Uterus (tissue), 4 donors: Measurements from ENCODE around the gene AMBRA1. TPM values are rescaled to one million over a fixed set of nuclear protein-coding genes. Genes with fewer than 3 reads are reported as not detected.
A peak's percentile ranks its signal among the peaks of the same experiment; 100 is the strongest.

Source experiments
- DNase-seq, 2 donors: peaks; one replicate each; pipeline ENCODE4 v3.0.0-alpha.2; 2019 to 2020
- H3K27ac ChIP-seq, 2 donors: fragments of 200-600 bp; sonication (generic); 1 replicate in 1 of 2; 2 replicates in 1 of 2; pipeline ENCODE4 v1.5.1; 2016 to 2018
- H3K27me3 ChIP-seq, 2 donors: fragments of 200-600 bp; sonication (generic); one replicate each; pipeline ENCODE4 v1.5.1; 2018 to 2019; ENCODE audit warnings: control low read depth in 1 of 2
- H3K36me3 ChIP-seq, 2 donors: fragments of 200-600 bp; sonication (generic); one replicate each; pipeline ENCODE4 v1.5.1; 2019; ENCODE audit warnings: control low read depth in 1 of 2
- H3K4me1 ChIP-seq, 2 donors: fragments of 200-600 bp; sonication (generic); one replicate each; pipeline ENCODE4 v1.5.1; 2018 to 2019; ENCODE audit warnings: control low read depth in 1 of 2
- H3K4me3 ChIP-seq, 2 donors: fragments of 200-600 bp; sonication (generic); 1 replicate in 1 of 2; 2 replicates in 1 of 2; pipeline ENCODE4 v1.5.1; 2018 to 2019; ENCODE audit warnings: mild to moderate bottlenecking in 1 of 2
- H3K9me3 ChIP-seq, 2 donors: fragments of 200-600 bp; sonication (generic); one replicate each; pipeline ENCODE4 v1.5.1; 2019; ENCODE audit warnings: control low read depth in 1 of 2
- POLR2A ChIP-seq, 2 donors: fragments of 450-650 bp; IDR thresholded peaks; one replicate each; pipeline ENCODE4 v1.6.1; 2016; ENCODE audit warnings: antibody characterized with exemption in 2 of 2, mild to moderate bottlenecking in 1 of 2, moderate library complexity in 1 of 2
- intact Hi-C: fragments of 100-400 bp; cut with DNase I; formaldehyde crosslinking; loops from one replicate; pipeline ENCODE4 v1.15.1; 2023; ENCODE audit warnings: low total_unique reads
- total RNA-seq, 4 donors: library from RNA; depleted of rRNA in 3 of 4; stranded (reverse); fragments of >200 nt in 3 of 4; gene quantifications; one replicate each; pipeline versions ENCODE4 v1.1.0 to v1.2.4, GENCODE V29; 2014 to 2023
- TF ChIP-seq, protein P1 (sequence below), 4 experiments: fragments of 200-600 bp in 2 of 4; fragments of 450-650 bp in 2 of 4; sonication (generic) in 2 of 4; IDR thresholded peaks; one replicate each; pipeline ENCODE4 v1.5.1; 2016 to 2019; ENCODE audit warnings: antibody characterized with exemption in 4 of 4, mild to moderate bottlenecking in 2 of 4, moderate library complexity in 1 of 4
- donor health status: DM: yes; HTN: yes; CAD: no.

The AMBRA1 gene
- total RNA-seq, 4 donors from 2014 or later: 22.6 to 55.3 (median 41.4) TPM

DNA sequence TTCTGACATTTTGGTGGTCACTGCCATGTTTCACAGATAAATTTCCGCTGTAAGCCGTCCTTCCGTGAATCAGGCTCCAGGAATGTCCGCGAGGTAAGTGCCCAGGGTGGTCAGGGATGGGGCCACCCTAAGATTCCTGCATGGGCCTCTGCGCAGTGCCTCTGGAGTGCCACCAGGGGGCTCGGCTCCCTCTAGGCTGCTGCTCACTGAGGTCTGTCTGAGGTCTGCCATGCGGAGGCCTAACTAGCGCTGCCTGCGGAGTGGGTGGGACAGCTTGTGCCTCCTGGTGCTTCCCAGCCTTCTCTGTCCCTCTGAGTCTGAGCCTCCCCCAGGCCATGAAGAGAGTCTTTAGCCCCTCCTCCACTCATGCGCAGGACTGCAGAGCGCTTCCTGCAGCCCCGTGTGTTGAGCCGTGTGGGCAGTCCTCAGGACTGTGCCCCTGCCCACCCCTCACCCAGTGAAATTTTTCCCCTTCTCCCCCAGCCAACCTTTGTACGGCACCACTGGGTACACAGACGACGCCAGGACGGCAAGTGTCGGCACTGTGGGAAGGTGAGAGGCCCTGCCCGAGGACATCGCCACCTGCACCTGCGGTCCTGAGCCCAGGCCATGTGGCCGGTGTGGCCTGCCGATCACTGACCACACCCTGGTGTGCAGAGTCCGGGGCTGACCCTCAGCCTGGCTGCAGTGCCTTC is 224.2 kb downstream of the AMBRA1 start:
- DNase-seq: peak; percentile 49 to 55

DNA sequence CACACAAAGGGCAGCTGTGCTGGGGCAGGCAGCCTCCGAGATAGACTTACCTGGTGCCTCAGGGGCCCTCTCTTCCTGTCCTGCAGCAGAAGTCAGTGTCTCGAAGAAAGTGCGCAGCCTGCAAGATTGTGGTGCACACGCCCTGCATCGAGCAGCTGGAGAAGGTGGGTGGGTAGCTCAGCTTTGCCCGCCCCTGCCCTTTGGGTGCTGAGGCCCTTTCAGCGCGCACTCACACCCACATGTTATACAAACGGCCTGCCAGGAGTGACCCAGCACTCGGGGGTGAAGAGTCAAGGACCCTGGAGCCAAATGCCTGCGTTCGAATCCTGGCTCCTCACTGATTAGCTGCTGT is 225.9 kb downstream of the AMBRA1 start:
- no peaks in the 10 kb centered on the region for H3K36me3 ChIP-seq

More for the DNA sequence above, 224.2 kb downstream of the AMBRA1 start:
- no peak overlapping the region for H3K4me3 ChIP-seq
- no peaks in the 10 kb centered on the region for H3K4me1 ChIP-seq
- H3K27ac ChIP-seq: no peak overlapping the region
- TF ChIP-seq, protein P1, sequence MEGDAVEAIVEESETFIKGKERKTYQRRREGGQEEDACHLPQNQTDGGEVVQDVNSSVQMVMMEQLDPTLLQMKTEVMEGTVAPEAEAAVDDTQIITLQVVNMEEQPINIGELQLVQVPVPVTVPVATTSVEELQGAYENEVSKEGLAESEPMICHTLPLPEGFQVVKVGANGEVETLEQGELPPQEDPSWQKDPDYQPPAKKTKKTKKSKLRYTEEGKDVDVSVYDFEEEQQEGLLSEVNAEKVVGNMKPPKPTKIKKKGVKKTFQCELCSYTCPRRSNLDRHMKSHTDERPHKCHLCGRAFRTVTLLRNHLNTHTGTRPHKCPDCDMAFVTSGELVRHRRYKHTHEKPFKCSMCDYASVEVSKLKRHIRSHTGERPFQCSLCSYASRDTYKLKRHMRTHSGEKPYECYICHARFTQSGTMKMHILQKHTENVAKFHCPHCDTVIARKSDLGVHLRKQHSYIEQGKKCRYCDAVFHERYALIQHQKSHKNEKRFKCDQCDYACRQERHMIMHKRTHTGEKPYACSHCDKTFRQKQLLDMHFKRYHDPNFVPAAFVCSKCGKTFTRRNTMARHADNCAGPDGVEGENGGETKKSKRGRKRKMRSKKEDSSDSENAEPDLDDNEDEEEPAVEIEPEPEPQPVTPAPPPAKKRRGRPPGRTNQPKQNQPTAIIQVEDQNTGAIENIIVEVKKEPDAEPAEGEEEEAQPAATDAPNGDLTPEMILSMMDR (IDR thresholded peaks at IDR 0.05): peak; percentile 57 to 77 (median 65)
- no peak for TF ChIP-seq POLR2A (IDR thresholded peaks at IDR 0.05)
- no peaks in the 10 kb centered on the region for H3K36me3 ChIP-seq
- H3K27me3 ChIP-seq: no peaks in the 10 kb centered on the region
- H3K9me3 ChIP-seq: no peaks in the 10 kb centered on the region
- intact Hi-C loops: no loop called here

DNA sequence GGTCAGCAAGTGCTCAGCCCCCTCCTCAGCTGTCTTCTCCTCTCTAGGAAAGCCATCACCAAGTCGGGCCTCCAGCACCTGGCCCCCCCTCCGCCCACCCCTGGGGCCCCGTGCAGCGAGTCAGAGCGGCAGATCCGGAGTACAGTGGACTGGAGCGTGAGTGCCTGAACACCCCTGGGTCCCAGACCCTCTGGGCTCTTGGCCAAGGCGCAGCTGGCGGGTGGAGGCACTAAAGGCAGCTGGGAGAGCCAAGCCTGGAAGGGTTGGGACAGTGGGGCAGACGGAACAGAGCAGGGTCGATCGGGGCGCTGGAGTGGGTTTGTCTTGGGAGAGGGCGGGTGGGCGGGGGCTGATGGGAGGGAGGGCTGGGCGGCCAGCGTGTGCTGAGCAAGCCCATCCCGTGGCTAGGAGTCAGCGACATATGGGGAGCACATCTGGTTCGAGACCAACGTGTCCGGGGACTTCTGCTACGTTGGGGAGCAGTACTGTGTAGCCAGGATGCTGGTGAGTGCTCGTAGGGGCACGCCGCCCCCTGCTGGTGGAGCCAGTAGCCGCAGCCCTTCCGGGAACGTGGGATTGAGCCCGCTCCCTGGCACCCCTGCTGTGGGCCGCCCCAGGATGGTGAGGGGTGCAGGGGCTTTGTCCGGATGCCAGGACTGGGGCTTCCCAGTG is 226.4 kb downstream of the AMBRA1 start:
- H3K27me3 ChIP-seq: no peaks in the 10 kb centered on the region
- no peak overlapping the region for H3K4me3 ChIP-seq
- no peak overlapping the region for H3K27ac ChIP-seq
- no peaks in the 10 kb centered on the region for H3K4me1 ChIP-seq
- H3K9me3 ChIP-seq: no peaks in the 10 kb centered on the region
- H3K36me3 ChIP-seq: no peaks in the 10 kb centered on the region
- TF ChIP-seq, protein P1 (IDR thresholded peaks at IDR 0.05): peak; percentile 85 to 87 (median 86)
- no peak for TF ChIP-seq POLR2A (IDR thresholded peaks at IDR 0.05)
- peak; percentile 64 to 72 for DNase-seq
- intact Hi-C loops: no loop called here

More for the DNA sequence above, 225.9 kb downstream of the AMBRA1 start:
- H3K4me3 ChIP-seq: no peak overlapping the region
- no peaks in the 10 kb centered on the region for H3K9me3 ChIP-seq
- intact Hi-C loops: no loop called here
- TF ChIP-seq, protein P1 (IDR thresholded peaks at IDR 0.05): no peak
- TF ChIP-seq POLR2A (IDR thresholded peaks at IDR 0.05): no peak
- no peak for DNase-seq
- no peaks in the 10 kb centered on the region for H3K4me1 ChIP-seq
- H3K27me3 ChIP-seq: no peaks in the 10 kb centered on the region
- H3K27ac ChIP-seq: no peak overlapping the region

DNA sequence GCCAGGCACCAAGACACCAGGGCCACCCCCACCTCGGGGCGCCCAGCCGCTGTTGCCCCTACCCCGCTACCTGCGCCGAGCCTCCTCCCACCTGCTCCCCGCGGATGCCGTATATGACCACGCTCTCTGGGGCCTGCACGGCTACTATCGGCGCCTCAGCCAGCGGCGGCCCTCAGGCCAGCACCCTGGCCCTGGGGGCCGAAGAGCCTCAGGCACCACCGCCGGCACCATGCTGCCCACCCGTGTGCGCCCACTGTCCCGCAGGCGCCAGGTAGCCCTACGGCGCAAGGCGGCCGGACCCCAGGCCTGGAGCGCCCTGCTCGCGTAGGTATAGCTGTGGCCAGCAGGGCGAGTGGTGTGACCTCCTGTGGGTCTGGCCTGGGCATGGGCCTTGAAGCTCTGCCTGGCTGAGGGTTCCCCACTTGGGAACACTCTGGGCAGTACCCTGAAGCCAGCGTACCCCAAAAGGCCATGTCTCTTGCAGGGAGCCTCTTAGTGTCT is 227.1 kb downstream of the AMBRA1 start:
- Histone ChIP-seq H3K27me3 (no peaks in the 10 kb centered on the region), H3K4me1 (no peaks in the 10 kb centered on the region), H3K4me3 (no peak overlapping the region), H3K36me3 (no peaks in the 10 kb centered on the region), H3K9me3 (no peaks in the 10 kb centered on the region), H3K27ac (no peak overlapping the region)
- DNase-seq: no peak
- TF ChIP-seq, protein P1 (IDR thresholded peaks at IDR 0.05): no peak
- TF ChIP-seq POLR2A (IDR thresholded peaks at IDR 0.05): no peak
- intact Hi-C loops: no loop called here

DNA sequence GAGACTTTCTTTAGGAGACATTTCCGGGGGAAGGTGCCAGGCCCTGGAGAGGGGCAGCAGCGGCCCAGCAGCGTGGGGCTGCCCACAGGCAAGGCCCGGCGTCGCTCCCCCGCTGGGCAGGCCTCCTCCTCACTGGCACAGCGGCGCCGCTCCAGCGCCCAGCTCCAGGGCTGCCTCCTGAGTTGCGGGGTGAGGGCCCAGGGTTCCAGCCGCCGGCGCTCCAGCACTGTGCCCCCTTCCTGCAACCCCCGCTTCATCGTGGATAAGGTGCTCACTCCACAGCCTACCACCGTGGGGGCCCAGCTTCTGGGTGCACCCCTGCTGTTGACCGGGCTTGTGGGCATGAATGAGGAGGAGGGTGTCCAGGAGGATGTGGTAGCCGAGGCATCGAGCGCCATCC is 227.6 kb downstream of the AMBRA1 start:
- no peak for DNase-seq
- Histone ChIP-seq H3K4me1 (no peaks in the 10 kb centered on the region), H3K36me3 (no peaks in the 10 kb centered on the region), H3K9me3 (no peaks in the 10 kb centered on the region), H3K4me3 (no peak overlapping the region), H3K27ac (no peak overlapping the region), H3K27me3 (no peaks in the 10 kb centered on the region)
- intact Hi-C loops: no loop called here
- TF ChIP-seq, protein P1 (IDR thresholded peaks at IDR 0.05): no peak
- no peak for TF ChIP-seq POLR2A (IDR thresholded peaks at IDR 0.05)
